Panc1 (cell line): ENCODE measurements around the gene MKRN2. TPM values are rescaled to one million over a fixed set of nuclear protein-coding genes. Genes with fewer than 3 reads are reported as not detected.

Experiments
- ATAC-seq: fragments of 200-7000 bp; cut with Tn5 transposase; 2 replicates; pipeline ENCODE4 v1.9.1; 2020; ENCODE audit warnings: mild to moderate bottlenecking, moderate library complexity
- BruUV-seq: library from RNA; stranded (reverse); fragments of 400-500 nt; replicated peaks from 2 replicates; lab custom pipeline; 2021; lab: Mats Ljungman, UMichigan
- CTCF ChIA-PET: fragments of 300-600 bp; sonication (Branson Sonifier 250); formaldehyde crosslinking; loops from one replicate; lab custom pipeline; 2022; ENCODE audit warnings: antibody characterized with exemption; lab: Charles Lee
- POLR2A ChIA-PET: fragments of 300-600 bp; sonication (Branson Sonifier 250); formaldehyde crosslinking; loops from one replicate; lab custom pipeline; 2022; ENCODE audit warnings: antibody characterized with exemption; lab: Charles Lee
- DNase-seq: peaks from one replicate; pipeline ENCODE4 v3.0.0-alpha.2; 2010; ENCODE audit warnings: low read depth, low spot score
- H3K27ac ChIP-seq: 2 replicates; pipeline ENCODE4 v1.5.1; 2011; ENCODE audit warnings: mild to moderate bottlenecking, low read length, inconsistent platforms
- H3K27me3 ChIP-seq: fragments of 200-500 bp; sonication (Bioruptor generic); 2 replicates; pipeline ENCODE4 v1.6.0; 2014; ENCODE audit warnings: low read length, inconsistent platforms; ENCODE audit not compliant: control insufficient read depth, insufficient read depth
- H3K36me3 ChIP-seq: fragments of 200-500 bp; sonication (Bioruptor generic); 2 replicates; pipeline ENCODE4 v1.5.1; 2014; ENCODE audit warnings: inconsistent platforms, mild to moderate bottlenecking, low read length, moderate library complexity; ENCODE audit not compliant: control insufficient read depth, insufficient read depth
- H3K4me1 ChIP-seq: 2 replicates; pipeline ENCODE4 v1.5.1; 2011; ENCODE audit warnings: inconsistent platforms, mild to moderate bottlenecking, low read length, moderate library complexity; ENCODE audit not compliant: control insufficient read depth, insufficient read depth
- H3K4me3 ChIP-seq, 2 experiments: 2 replicates each; pipeline ENCODE4 v1.5.1; 2011 to 2012; ENCODE audit warnings: low read depth in 2 of 2, low read length in 2 of 2, mild to moderate bottlenecking in 2 of 2, inconsistent platforms in 1 of 2, moderate library complexity in 1 of 2
- H3K9me3 ChIP-seq: fragments of 200-500 bp; sonication (Bioruptor generic); 2 replicates; pipeline ENCODE4 v1.5.1; 2014; ENCODE audit warnings: low read depth, mild to moderate bottlenecking, inconsistent platforms, low read length, moderate library complexity; ENCODE audit not compliant: control insufficient read depth, insufficient read depth
- CTCF ChIP-seq: fragments of 450-650 bp; IDR thresholded peaks from 2 replicates; pipeline ENCODE4 v1.5.1; 2017; ENCODE audit warnings: mild to moderate bottlenecking
- POLR2AphosphoS5 ChIP-seq: IDR thresholded peaks from 2 replicates; pipeline ENCODE4 v1.6.1; 2012; ENCODE audit warnings: mild to moderate bottlenecking, low read depth, low read length, moderate library complexity
- REST ChIP-seq, 2 experiments: IDR thresholded peaks; 2 replicates each; pipeline ENCODE4 v1.6.1; 2011 to 2012; ENCODE audit warnings: low read depth in 2 of 2, control low read depth in 1 of 2, low read length in 1 of 2, mild to moderate bottlenecking in 1 of 2, moderate library complexity in 1 of 2; ENCODE audit not compliant: insufficient read depth in 1 of 2
- SIN3A ChIP-seq: IDR thresholded peaks from 2 replicates; pipeline ENCODE4 v1.6.1; 2012; ENCODE audit warnings: low read depth, mild to moderate bottlenecking, low read length, moderate library complexity, borderline replicate concordance; ENCODE audit not compliant: insufficient read depth
- TCF7L2 ChIP-seq: IDR thresholded peaks from 2 replicates; pipeline ENCODE4 v1.6.1; 2011; ENCODE audit warnings: mild to moderate bottlenecking, low read depth, low read length, inconsistent platforms
- in situ Hi-C: cut with HindIII; loops from 2 replicates; pipeline ENCODE4 v1.10.0; 2016; ENCODE audit warnings: low sequenced_read_pairs, low pct_unique_long_range_greater_than_20kb
- intact Hi-C: fragments of 100-400 bp; cut with micrococcal nuclease; formaldehyde crosslinking; loops from one replicate; pipeline ENCODE4 v1.10.0; 2022; ENCODE audit not compliant: unreplicated experiment
- total RNA-seq: library from RNA; stranded (reverse); gene quantifications from one replicate; pipeline ENCODE4 v1.2.1, GENCODE V29; 2021; ENCODE audit not compliant: unreplicated experiment

MKRN2 gene
- total RNA-seq, 1 experiment from 2014 or later: 19.4 TPM

GRCh38 chr3:12632523-12632922, 75.6 kb downstream of the MKRN2 start:
- ChIA-PET CTCF (no interaction called here), POLR2A (no interaction called here)
- Histone ChIP-seq H3K27ac (no peak overlapping the region), H3K4me3 (no peak overlapping the region), H3K27me3 (no peaks in the 10 kb centered on the region), H3K36me3 (no peaks in the 10 kb centered on the region), H3K4me1 (peaks cover 19% of the 10 kb centered on the region), H3K9me3 (no peaks in the 10 kb centered on the region)
- ATAC-seq (no peak), DNase-seq (no peak)
- in situ Hi-C loops: no loop called here
- no TSS peak for BruUV-seq
- TF ChIP-seq POLR2AphosphoS5: no peak
- TF ChIP-seq TCF7L2: no peak
- TF ChIP-seq CTCF: no peak
- no peak for TF ChIP-seq SIN3A
- no peak for TF ChIP-seq REST (IDR thresholded peaks at IDR 0.05; ENCODE audit: insufficient read depth in 1 of 2, low read depth in 2 of 2, low read length in 1 of 2)
- intact Hi-C loops: no loop called here

GRCh38 chr3:12633108-12633507, 76.2 kb downstream of the MKRN2 start:
- in situ Hi-C loops (no loop called here), intact Hi-C loops (no loop called here)
- Histone ChIP-seq H3K27ac (no peak overlapping the region), H3K36me3 (no peaks in the 10 kb centered on the region), H3K9me3 (no peaks in the 10 kb centered on the region), H3K4me3 (no peak overlapping the region), H3K27me3 (no peaks in the 10 kb centered on the region), H3K4me1 (peaks cover 22% of the 10 kb centered on the region)
- TF ChIP-seq CTCF (no peak), SIN3A (no peak), POLR2AphosphoS5 (no peak), TCF7L2 (no peak), REST (IDR thresholded peaks at IDR 0.05; ENCODE audit: insufficient read depth in 1 of 2, low read depth in 2 of 2, low read length in 1 of 2) (no peak)
- ChIA-PET CTCF (no interaction called here), POLR2A (interaction anchor here (0.7 kb wide), 1 partner anchor 48 kb away, joined by 11 read pairs; no protein-coding TSS in a partner anchor)
- no peak for ATAC-seq
- BruUV-seq: no TSS peak
- DNase-seq: no peak

Other genes starting within 250 kb of the MKRN2 start
- 22.0 TPM for gene TSEN2, start 72.6 kb upstream of the MKRN2 start, total RNA-seq
- gene MKRN2OS, start 11.6 kb upstream of the MKRN2 start, total RNA-seq: not detected
- gene RAF1, start 107.0 kb downstream of the MKRN2 start, total RNA-seq: 68.8 TPM
- gene TMEM40, start 202.2 kb downstream of the MKRN2 start, total RNA-seq: 1.3 TPM
- 0.13 TPM for gene CAND2, start 239.6 kb downstream of the MKRN2 start, total RNA-seq